Epithelial cell of proximal tubule (primary cell): ENCODE results near the gene AFAP1L2. TPM values are rescaled to one million over a fixed set of nuclear protein-coding genes. Genes with fewer than 3 reads are reported as not detected.

Source experiments
- DNase-seq: peaks from one replicate; pipeline ENCODE4 v3.0.0-alpha.2; 2011; ENCODE audit warnings: low read depth
- H3K4me3 ChIP-seq: 2 replicates; pipeline ENCODE4 v1.5.1; 2011; ENCODE audit warnings: low read depth, mild to moderate bottlenecking, low read length
- total RNA-seq: library from RNA; depleted of rRNA; stranded (reverse); fragments of >200 nt; gene quantifications from 2 replicates; pipeline ENCODE4 v1.2.3, GENCODE V29; 2015
- TF ChIP-seq, protein P1 (sequence below): conservative IDR thresholded peaks from 2 replicates; pipeline ENCODE4 v1.5.1; 2012; ENCODE audit warnings: low read depth, mild to moderate bottlenecking, low read length

Gene AFAP1L2
- total RNA-seq, 1 donor from 2014 or later, result 14.2 TPM

DNA sequence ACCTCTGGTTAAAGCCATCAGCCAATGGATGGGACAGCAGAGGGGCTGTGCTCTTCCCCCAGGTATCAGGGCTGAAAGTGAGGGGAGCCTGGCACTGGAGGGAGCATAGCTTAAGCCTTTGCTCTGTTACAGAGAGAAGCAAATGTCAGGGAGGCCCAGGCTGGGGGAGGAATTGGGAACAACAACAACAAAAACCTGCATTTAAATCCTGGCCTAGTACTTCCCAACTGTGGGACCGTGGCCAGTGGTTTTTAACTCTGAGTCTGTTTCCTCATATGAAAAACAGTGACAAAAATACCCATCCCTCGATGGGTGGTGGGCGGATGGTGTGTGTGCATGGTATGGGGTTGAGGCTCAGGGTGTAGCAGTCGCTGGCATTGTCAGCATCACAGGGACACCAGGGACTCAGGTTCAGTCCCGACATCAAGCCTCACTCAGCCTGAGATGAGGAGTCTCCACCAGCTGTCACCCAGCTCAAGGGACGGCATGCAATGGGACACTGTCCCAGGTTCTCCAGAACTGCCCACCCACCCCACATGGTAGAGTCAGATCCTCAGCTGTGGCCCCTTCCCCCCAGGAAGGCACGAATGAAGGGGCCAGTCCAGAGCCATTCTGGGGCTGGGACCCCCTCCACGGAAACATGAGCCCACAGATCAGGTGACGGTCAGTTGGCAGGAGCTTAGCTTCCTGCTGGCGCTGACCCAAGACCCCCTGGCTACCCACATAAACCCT, 74.5 kb downstream of the AFAP1L2 start:
- TF ChIP-seq, protein P1, sequence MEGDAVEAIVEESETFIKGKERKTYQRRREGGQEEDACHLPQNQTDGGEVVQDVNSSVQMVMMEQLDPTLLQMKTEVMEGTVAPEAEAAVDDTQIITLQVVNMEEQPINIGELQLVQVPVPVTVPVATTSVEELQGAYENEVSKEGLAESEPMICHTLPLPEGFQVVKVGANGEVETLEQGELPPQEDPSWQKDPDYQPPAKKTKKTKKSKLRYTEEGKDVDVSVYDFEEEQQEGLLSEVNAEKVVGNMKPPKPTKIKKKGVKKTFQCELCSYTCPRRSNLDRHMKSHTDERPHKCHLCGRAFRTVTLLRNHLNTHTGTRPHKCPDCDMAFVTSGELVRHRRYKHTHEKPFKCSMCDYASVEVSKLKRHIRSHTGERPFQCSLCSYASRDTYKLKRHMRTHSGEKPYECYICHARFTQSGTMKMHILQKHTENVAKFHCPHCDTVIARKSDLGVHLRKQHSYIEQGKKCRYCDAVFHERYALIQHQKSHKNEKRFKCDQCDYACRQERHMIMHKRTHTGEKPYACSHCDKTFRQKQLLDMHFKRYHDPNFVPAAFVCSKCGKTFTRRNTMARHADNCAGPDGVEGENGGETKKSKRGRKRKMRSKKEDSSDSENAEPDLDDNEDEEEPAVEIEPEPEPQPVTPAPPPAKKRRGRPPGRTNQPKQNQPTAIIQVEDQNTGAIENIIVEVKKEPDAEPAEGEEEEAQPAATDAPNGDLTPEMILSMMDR, result no peak
- H3K4me3 ChIP-seq, result no peak overlapping the region
- DNase-seq, result no peak

DNA sequence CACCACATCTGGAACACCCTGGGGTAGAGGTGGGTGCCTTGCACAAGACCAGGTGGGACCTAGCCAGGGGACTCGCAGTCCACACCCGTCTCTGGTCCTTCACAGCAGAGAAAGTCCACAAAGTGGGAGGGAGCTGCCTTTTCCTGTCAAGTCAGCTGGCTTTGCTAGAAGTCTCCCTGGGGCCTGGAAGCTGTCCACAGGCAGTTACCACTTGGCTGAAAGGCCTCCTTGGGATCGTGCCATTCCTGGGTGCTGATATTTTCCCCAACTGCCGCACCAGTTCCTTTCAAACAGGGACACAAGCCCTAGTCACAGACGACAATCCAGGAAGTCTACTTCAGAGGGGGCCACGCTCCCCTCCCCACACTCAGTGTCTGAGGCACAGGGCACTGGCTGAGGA, 75.4 kb downstream of the AFAP1L2 start:
- TF ChIP-seq, protein P1, result no peak
- no peak for DNase-seq
- H3K4me3 ChIP-seq, result no peak overlapping the region

DNA sequence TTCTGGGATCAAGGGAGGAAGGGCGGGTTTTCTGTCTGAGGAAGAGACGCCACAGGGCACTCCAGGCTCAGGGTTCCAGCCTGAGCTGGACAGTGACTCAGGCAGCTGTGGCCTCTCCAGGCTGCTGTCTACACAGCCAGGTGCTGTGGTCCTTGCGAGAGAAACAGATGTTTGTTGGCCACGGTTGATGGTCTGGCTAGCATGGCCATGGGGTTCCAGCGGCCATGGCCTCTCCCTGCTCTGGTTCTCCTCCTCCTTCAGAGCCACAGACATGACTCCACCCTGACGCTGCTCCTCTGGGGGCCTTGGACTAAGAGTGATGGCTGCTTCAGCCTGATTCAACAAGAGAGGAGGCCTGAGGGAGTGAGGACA, 75.9 kb downstream of the AFAP1L2 start:
- TF ChIP-seq, protein P1, result no peak
- no peak for DNase-seq
- H3K4me3 ChIP-seq, result no peak overlapping the region

DNA sequence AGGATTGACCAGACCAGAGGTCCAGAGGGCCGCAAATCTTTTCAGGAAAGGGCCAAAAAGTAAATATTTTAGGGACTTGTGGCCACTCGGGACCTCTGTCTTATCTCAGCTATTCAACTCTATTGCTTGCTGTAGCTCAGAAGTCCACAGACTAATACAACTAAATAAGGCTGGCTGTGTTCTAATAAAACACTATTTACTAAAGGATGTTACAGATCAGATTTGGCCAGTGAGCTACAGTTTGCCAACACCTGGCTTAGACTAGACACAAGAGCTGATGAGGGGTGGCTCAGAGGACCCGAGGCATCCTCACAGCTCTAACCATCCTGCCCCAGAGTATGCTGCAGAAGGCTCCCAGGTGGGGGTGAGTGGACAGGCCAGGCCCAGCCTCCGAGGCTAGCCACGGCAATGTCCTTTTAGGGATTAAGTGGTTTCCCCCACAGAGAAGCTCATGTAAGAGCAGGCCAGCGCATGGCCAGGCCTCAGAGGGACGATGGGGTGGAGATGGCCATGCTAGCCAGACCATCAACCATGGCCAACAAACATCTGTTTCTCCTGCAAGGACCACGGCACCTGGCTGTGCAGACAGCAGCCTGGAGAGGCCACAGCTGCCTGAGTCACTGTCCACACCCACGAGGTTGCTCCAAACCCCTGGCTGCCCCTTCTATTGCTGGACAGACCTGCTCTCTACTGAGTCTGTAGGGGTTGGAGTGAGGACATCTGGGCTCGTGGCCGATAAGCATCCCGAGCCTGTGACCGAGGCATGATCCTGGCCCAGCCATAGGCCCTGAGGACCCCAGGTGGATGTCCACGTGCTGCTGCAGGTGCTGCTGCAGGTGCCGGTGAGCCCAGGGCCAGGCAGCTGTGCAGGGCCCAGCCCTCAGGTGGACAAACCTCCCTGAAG, 76.5 kb downstream of the AFAP1L2 start:
- H3K4me3 ChIP-seq, result no peak overlapping the region
- DNase-seq, result no peak
- TF ChIP-seq, protein P1, result no peak

DNA sequence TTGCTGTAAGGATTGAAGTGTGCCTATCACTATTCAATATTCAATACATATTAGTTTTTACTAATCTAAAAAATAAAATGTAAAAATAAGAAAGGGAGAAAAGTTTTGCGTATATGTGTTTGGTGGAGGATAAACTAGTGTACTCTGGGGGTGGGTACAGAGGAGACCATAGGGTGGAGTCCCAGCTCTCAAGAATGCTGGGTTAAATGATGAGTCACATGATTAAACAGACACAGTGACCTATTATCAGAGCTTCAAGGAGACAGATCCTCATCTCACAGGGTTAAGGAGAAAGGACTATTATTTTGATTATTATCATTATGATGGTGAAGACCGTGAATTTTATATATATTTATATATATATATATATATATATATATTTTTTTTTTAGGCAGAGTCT, 77.5 kb downstream of the AFAP1L2 start:
- DNase-seq, result no peak
- TF ChIP-seq, protein P1, result no peak
- H3K4me3 ChIP-seq, result no peak overlapping the region

DNA sequence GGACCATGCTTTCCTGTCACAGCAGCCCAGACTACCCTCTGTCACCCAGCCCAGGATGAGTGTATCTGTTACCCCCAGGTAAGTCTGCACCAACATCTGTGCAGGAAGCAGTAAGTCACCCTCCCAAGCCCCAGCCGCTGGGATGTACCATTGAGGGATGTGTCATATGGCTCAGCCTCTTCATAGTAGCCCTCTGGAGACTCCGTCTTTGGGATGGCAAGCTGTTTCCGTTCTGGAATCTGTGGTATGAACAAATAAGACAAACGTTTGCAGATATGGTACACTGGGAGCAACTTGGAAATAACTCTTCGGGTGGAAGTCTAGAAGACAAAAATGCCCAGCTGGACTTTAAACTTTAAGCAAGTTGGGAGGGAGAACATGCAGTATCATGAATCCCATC, 81.3 kb downstream of the AFAP1L2 start:
- H3K4me3 ChIP-seq, result no peak overlapping the region
- TF ChIP-seq, protein P1, result no peak
- DNase-seq, result no peak
